ENCODE data around the gene RNF182. TPM values are rescaled to one million over a fixed set of nuclear protein-coding genes. Genes with fewer than 3 reads are reported as not detected.

The RNF182 gene
- total and polyA plus RNA-seq, 8 donors = 2.5 to 6.9 (median 5.4) TPM

GRCh38 chr6:13986700-13987399 lies 62.1 kb downstream of the RNF182 start:
- Histone ChIP-seq H3K27ac (no peak overlapping the region), H3K36me3 (no peaks in the 10 kb centered on the region), H3K4me1 (no peaks in the 10 kb centered on the region), H3K4me3 (no peak overlapping the region), H3K9me3 (no peaks in the 10 kb centered on the region), H3K27me3 (no peaks in the 10 kb centered on the region)
- no peak for ATAC-seq
- DNase-seq = peak in 1 of 4 donors; percentile 7
- intact Hi-C loops (cut with DNase I) = no loop called here
- TF ChIP-seq CTCF (IDR thresholded peaks at IDR 0.05) = no peak

DNA sequence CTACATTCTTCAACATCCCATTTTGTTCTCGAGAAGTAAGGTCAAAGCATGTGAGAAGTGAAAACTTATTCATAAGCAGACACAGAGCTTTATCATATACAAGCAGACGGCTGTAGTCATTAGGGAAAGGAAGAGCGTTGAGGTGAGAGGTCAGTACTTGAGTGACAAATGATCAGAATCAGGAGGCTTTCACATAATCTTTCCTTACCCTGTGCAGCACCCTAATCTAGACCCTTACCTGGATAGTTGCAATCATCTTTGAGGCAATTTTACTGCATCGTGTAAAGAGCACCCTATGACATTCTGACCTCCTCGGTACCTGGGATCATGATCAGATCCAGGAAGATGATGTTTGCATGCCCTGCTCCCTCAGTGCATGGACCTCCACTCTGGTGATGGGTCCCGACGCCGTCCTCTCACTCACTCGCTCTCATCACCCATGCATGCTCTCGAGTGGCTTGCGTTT lies 62.7 kb downstream of the RNF182 start:
- no peaks in the 10 kb centered on the region for H3K9me3 ChIP-seq
- no peaks in the 10 kb centered on the region for H3K4me1 ChIP-seq
- DNase-seq (no peak), ATAC-seq (no peak)
- intact Hi-C loops (cut with DNase I) = no loop called here
- no peaks in the 10 kb centered on the region for H3K36me3 ChIP-seq
- no peaks in the 10 kb centered on the region for H3K27me3 ChIP-seq
- no peak overlapping the region for H3K4me3 ChIP-seq
- no peak overlapping the region for H3K27ac ChIP-seq
- no peak for TF ChIP-seq CTCF (IDR thresholded peaks at IDR 0.05)

DNA sequence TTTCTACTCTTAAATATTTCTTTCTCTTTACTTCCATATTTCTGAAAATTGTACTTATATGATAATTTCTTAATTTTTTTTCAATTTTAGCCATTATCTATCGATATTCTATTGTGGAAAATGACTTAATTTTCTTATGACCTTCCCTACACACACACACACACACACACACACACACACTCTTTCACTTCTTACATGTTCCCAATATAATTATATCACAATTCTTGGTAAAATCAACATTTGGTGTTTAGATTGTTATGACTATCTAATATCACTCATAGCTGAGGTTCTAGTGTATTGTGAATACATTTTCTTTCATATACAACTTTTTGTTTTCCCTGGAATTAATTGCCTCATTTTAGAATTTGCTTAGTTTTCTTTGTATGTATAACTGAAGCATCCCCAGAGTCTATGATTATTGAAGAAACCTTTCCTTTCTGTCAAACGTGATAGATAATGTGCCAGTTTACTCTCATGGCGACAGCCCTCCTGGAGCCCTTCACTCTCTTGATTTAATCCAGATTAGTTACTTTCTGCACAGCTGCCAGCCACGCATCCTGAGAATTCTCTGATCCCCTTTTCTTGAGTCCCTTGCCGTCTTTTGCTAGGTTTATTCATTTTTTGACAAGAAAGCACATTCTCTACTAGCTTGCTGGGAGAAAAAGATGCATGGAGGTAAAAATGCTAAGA lies 63.4 kb downstream of the RNF182 start:
- H3K27ac ChIP-seq = no peak overlapping the region
- H3K4me3 ChIP-seq = no peak overlapping the region
- no peak for ATAC-seq
- H3K36me3 ChIP-seq = no peaks in the 10 kb centered on the region
- intact Hi-C loops (cut with DNase I) = no loop called here
- no peaks in the 10 kb centered on the region for H3K4me1 ChIP-seq
- H3K9me3 ChIP-seq = no peaks in the 10 kb centered on the region
- H3K27me3 ChIP-seq = no peaks in the 10 kb centered on the region
- TF ChIP-seq CTCF (IDR thresholded peaks at IDR 0.05) = no peak
- no peak for DNase-seq

GRCh38 chr6:13988908-13989307 lies 64.2 kb downstream of the RNF182 start:
- Histone ChIP-seq H3K4me3 (no peak overlapping the region), H3K27ac (no peak overlapping the region), H3K36me3 (no peaks in the 10 kb centered on the region), H3K27me3 (no peaks in the 10 kb centered on the region), H3K4me1 (no peaks in the 10 kb centered on the region), H3K9me3 (no peaks in the 10 kb centered on the region)
- TF ChIP-seq CTCF (IDR thresholded peaks at IDR 0.05) = no peak
- DNase-seq (no peak), ATAC-seq (no peak)
- intact Hi-C loops (cut with DNase I) = no loop called here

DNA sequence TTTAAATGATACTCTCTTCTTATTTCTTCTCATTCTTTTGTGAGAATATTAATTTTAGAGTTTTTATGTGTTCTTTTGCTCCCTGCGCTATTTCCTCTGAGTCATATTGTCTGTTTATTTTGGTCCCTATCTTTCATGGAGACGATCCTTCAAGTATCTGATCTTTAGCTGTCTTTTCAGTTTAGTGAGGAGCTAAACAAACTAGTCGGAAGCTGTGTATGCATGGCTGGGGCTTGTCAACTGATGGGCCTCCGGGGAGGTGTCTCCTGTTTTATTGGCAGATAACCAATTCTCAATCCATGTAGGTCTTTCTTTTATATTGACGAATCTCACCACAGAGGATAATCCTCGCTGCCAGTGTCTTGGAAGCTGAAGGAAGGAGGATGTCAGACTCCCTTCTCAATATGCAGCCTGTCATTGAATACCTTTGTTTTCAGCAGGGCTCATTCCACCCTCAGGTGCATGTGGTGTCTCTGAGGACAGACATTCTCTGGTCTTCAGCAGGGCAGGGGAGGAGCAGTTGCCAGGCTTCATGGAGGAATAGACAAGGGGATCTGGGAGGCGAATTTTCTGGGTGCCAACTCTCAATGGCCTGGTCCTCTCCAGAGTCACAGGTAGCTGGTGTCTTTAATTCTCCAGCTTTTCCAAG lies 64.9 kb downstream of the RNF182 start:
- ATAC-seq (no peak), DNase-seq (no peak)
- intact Hi-C loops (cut with DNase I) = no loop called here
- Histone ChIP-seq H3K36me3 (no peaks in the 10 kb centered on the region), H3K9me3 (no peaks in the 10 kb centered on the region), H3K27ac (no peak overlapping the region), H3K4me1 (no peaks in the 10 kb centered on the region), H3K27me3 (no peaks in the 10 kb centered on the region), H3K4me3 (no peak overlapping the region)
- TF ChIP-seq CTCF (IDR thresholded peaks at IDR 0.05) = no peak
